Measurements from ENCODE around the gene MN1. TPM values are rescaled to one million over a fixed set of nuclear protein-coding genes. Genes with fewer than 3 reads are reported as not detected.

MN1 gene
- total RNA-seq, 1 donor from 2014 or later: 19.0 TPM

DNA sequence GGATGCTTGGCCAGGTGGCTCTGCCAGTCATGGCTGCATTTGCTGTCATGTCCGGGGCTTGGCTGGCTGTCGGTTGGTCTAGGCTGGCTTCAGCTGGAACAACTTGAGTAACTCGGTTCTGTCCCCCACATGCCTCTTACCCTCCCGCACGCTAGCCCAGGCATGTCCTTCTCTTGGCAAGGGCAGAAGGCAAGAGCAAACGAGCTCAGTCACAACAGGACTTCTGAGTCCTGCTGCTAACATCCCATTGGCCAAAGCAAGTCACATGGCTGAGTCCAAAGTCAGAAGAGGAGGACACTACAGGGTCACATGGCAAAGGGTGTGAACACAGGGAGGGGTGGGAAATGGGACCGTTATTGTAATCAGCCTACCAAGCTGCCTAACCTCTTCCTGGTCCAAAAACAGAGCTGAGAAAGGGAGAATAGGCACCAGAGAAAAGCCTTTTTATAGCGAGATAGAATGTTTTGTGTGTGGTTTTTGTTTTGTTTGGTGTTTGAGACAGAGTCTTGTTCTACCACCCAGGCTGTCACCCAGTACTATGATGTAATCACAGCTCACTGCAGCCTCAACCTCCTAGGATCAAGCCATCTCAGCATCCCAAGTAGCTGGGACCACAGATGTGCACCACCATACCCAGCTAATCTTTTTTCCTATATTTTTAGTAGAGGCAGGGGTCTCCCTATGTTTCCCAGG is 81.9 kb downstream of the MN1 start:
- Mint-ChIP-seq H3K4me1 (peaks cover 33% of the 10 kb centered on the region), H3K4me3 (no peak overlapping the region), H3K27me3 (ENCODE audit: low read depth) (no peaks in the 10 kb centered on the region), H3K9me3 (peaks cover 3% of the 10 kb centered on the region), H3K27ac (ENCODE audit: unreplicated experiment) (peak overlapping the region; percentile 91), H3K36me3 (ENCODE audit: low read depth) (no peaks in the 10 kb centered on the region)
- DNase-seq (ENCODE audit: low read depth, low spot score): no peak
- TF ChIP-seq, protein P1, sequence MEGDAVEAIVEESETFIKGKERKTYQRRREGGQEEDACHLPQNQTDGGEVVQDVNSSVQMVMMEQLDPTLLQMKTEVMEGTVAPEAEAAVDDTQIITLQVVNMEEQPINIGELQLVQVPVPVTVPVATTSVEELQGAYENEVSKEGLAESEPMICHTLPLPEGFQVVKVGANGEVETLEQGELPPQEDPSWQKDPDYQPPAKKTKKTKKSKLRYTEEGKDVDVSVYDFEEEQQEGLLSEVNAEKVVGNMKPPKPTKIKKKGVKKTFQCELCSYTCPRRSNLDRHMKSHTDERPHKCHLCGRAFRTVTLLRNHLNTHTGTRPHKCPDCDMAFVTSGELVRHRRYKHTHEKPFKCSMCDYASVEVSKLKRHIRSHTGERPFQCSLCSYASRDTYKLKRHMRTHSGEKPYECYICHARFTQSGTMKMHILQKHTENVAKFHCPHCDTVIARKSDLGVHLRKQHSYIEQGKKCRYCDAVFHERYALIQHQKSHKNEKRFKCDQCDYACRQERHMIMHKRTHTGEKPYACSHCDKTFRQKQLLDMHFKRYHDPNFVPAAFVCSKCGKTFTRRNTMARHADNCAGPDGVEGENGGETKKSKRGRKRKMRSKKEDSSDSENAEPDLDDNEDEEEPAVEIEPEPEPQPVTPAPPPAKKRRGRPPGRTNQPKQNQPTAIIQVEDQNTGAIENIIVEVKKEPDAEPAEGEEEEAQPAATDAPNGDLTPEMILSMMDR (conservative IDR thresholded peaks at IDR 0.05): no peak

DNA sequence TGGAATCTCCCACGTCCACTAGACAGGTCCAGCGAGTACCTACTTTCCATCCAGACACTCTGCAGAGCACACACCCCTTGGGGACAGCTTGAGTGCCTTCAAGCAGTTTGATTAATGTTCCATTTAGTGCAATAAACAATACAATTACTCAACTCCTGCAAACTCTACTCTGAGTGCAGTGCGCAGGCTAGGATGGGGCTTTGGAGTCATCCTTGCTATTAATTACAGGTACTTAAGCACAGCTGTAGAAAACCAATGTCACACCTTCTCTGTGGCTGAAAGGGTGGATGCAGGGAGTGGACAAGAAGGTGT is 82.6 kb downstream of the MN1 start:
- no peak overlapping the region for H3K27ac Mint-ChIP-seq (ENCODE audit: unreplicated experiment)
- DNase-seq (ENCODE audit: low read depth, low spot score): no peak
- TF ChIP-seq, protein P1 (conservative IDR thresholded peaks at IDR 0.05): no peak
- peaks cover 3% of the 10 kb centered on the region for H3K9me3 Mint-ChIP-seq
- peaks cover 37% of the 10 kb centered on the region for H3K4me1 Mint-ChIP-seq
- H3K27me3 Mint-ChIP-seq (ENCODE audit: low read depth): no peaks in the 10 kb centered on the region
- H3K4me3 Mint-ChIP-seq: no peak overlapping the region
- H3K36me3 Mint-ChIP-seq (ENCODE audit: low read depth): no peaks in the 10 kb centered on the region

DNA sequence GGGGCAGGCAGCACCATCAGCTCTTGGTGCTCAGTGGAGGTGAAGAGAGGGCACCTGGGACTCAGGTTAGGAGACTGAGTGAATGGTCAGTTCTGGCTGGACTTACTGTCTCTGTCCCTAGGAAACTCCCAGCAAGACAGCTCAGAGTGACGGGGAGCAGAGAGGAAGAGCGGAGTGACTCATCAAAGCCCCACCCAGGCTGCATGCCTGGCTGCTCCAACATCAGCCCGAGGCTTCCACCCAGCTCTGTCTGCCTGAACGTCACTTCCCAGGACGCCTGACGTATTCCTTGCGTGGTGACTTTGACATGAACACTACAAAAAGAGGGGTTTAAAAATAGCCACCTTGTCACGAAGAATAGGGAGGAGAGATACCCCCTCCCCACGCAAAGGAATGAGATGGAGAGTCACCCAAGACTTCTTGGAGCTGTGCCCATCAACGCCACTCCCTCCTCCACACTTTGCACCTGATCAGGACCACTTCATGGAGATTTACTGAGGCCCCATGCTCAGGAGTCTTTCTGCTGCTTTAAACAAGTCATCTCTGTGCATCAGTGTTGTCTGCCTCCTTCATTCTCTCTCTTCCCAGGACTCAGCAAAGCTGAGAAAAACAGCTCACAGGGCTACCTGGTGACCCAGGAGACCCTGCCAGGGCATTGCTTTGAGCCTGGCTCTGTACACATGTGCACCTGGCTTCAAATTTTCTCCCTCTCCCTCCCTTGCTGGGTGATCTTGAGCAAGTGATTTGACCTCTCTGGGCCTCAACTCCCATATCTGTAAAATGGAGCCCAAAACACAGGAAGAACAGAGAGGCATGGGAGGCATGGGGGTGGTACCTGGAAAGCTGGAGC is 83.1 kb downstream of the MN1 start:
- H3K4me1 Mint-ChIP-seq: peaks cover 41% of the 10 kb centered on the region
- no peaks in the 10 kb centered on the region for H3K36me3 Mint-ChIP-seq (ENCODE audit: low read depth)
- no peak for DNase-seq (ENCODE audit: low read depth, low spot score)
- H3K9me3 Mint-ChIP-seq: no peaks in the 10 kb centered on the region
- TF ChIP-seq, protein P1 (conservative IDR thresholded peaks at IDR 0.05): no peak
- H3K4me3 Mint-ChIP-seq: no peak overlapping the region
- no peaks in the 10 kb centered on the region for H3K27me3 Mint-ChIP-seq (ENCODE audit: low read depth)
- peak overlapping the region; percentile 1 for H3K27ac Mint-ChIP-seq (ENCODE audit: unreplicated experiment)

DNA sequence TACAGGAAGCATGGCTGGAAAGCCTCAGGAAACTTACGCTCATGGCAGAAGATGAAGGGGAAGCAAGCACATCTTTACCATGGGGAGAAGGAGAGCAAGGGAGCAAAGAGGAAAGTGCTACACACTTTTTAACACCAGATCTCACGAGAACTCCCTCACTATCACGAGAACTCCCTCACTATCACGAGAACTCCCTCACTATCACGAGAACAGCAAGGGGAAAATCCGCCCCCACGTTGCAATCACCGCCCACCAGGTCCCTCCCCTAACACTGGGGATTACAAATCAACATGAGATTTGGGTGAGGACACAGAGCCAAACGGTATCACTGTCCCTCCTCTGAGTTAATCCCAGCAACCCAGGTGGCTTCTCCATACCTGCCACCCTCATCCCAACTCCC is 84.5 kb downstream of the MN1 start:
- DNase-seq (ENCODE audit: low read depth, low spot score): no peak
- peaks cover 47% of the 10 kb centered on the region for H3K4me1 Mint-ChIP-seq
- H3K4me3 Mint-ChIP-seq: no peak overlapping the region
- TF ChIP-seq, protein P1 (conservative IDR thresholded peaks at IDR 0.05): no peak
- H3K9me3 Mint-ChIP-seq: no peaks in the 10 kb centered on the region
- no peak overlapping the region for H3K27ac Mint-ChIP-seq (ENCODE audit: unreplicated experiment)
- no peaks in the 10 kb centered on the region for H3K27me3 Mint-ChIP-seq (ENCODE audit: low read depth)
- H3K36me3 Mint-ChIP-seq (ENCODE audit: low read depth): no peaks in the 10 kb centered on the region

DNA sequence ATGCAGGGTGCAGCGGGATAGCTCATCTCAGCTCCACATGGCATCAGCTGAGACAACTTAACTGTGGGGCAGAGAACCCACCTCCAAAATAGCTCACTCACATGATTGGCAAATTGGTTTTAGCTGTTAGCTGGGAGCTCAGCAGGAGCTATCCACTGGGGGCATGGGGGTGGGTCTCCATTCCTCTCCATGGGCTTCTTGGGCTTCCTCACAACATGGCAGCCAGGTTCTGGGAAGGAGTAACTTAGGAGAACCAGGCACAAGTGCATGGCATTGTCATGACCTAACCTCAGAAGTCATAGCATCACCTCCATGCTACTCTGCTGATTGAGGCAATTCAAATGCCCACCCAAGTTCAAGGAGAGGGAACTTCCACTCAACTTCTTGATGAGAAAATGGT is 85.5 kb downstream of the MN1 start:
- Mint-ChIP-seq H3K4me1 (peaks cover 47% of the 10 kb centered on the region), H3K9me3 (no peaks in the 10 kb centered on the region), H3K4me3 (no peak overlapping the region), H3K27ac (ENCODE audit: unreplicated experiment) (no peak overlapping the region), H3K27me3 (ENCODE audit: low read depth) (no peaks in the 10 kb centered on the region), H3K36me3 (ENCODE audit: low read depth) (no peaks in the 10 kb centered on the region)
- no peak for DNase-seq (ENCODE audit: low read depth, low spot score)
- TF ChIP-seq, protein P1 (conservative IDR thresholded peaks at IDR 0.05): no peak
